Central memory CD8-positive, alpha-beta T cell (primary cell): ENCODE measurements around the gene XCR1.
"Not testable (repeated sequence)": the region's sequence is repeated elsewhere in the genome, so short reads cannot be mapped to it uniquely, and the experiment has no call there.

Source experiments
- ATAC-seq: fragments of 150-1000 bp; cut with Tn5 transposase; replicated peaks from 2 replicates; pipeline ENCODE4 v1.10.0; 2022; ENCODE audit warnings: mild to moderate bottlenecking, moderate FRiP score, moderate number of reproducible peaks; ENCODE audit not compliant: poor library complexity, severe bottlenecking; ENCODE audit errors: extremely low read depth
- DNase-seq, 2 donors: peaks; one replicate each; pipeline ENCODE4 v3.0.0; 2021; ENCODE audit warnings: low spot score in 2 of 2
- H3K27ac Mint-ChIP-seq: one replicate; pipeline ENCODE4 v1.8.0; 2022; ENCODE audit warnings: low read depth, mild to moderate bottlenecking, moderate library complexity, mixed read lengths
- H3K27me3 Mint-ChIP-seq: one replicate; pipeline ENCODE4 v1.8.0; 2022; ENCODE audit warnings: mixed read lengths
- H3K36me3 Mint-ChIP-seq: one replicate; pipeline ENCODE4 v1.8.0; 2022; ENCODE audit warnings: mild to moderate bottlenecking, moderate library complexity, mixed read lengths; ENCODE audit not compliant: insufficient read depth
- H3K4me1 Mint-ChIP-seq: one replicate; pipeline ENCODE4 v1.8.0; 2022; ENCODE audit warnings: mixed read lengths
- H3K4me3 Mint-ChIP-seq: one replicate; pipeline ENCODE4 v1.8.0; 2022; ENCODE audit warnings: mild to moderate bottlenecking, moderate library complexity, mixed read lengths
- H3K9me3 Mint-ChIP-seq: one replicate; pipeline ENCODE4 v1.8.0; 2022; ENCODE audit warnings: mixed read lengths

The XCR1 gene

DNA sequence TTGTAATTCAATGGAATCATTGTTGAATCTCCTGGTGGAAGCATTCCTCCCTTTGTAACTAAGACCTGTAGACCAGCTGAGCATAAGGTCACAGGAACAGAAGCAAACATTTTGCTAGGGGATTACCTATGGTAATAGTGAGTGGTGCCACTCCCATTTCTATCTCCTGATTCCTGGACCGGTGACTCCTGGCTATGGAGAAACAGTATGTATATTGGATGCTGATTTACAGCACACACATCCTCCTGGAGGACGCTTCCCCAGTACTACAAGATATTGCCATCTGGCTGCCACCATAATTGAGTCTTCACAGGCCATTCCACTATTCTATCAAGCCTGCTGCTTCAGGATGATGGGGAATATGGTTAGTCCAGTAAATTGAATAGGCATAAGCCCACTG lies 33.3 kb upstream of the XCR1 start:
- H3K27me3 Mint-ChIP-seq = no peaks in the 10 kb centered on the region
- ATAC-seq (no peak), DNase-seq (no peak)
- peaks cover 21% of the 10 kb centered on the region for H3K4me1 Mint-ChIP-seq
- no peaks in the 10 kb centered on the region for H3K9me3 Mint-ChIP-seq
- H3K36me3 Mint-ChIP-seq = peaks cover 5% of the 10 kb centered on the region
- no peak overlapping the region for H3K4me3 Mint-ChIP-seq
- H3K27ac Mint-ChIP-seq = no peak overlapping the region

DNA sequence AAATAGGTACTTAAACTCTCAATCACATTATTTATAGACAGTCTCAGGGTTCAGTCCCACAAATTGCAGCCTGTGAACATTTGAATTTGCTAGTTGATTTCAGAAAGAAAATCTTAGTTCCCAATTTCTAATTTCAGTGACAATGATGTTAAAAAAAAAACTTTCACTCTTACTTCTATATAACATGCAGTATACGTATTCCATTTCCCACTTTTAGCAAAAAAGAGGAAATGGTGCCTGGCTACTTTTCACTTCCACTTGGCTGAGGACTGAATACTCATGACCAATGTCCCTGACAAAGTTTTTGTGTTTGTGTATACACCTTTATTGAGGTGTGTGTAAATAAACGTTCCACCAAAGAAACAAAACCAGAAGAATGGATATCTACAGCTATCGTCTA lies 32.1 kb upstream of the XCR1 start:
- Mint-ChIP-seq H3K4me3 (no peak overlapping the region), H3K36me3 (no peaks in the 10 kb centered on the region), H3K9me3 (no peaks in the 10 kb centered on the region), H3K27ac (no peak overlapping the region), H3K4me1 (peaks cover 20% of the 10 kb centered on the region), H3K27me3 (no peaks in the 10 kb centered on the region)
- no peak for DNase-seq
- ATAC-seq = no peak

DNA sequence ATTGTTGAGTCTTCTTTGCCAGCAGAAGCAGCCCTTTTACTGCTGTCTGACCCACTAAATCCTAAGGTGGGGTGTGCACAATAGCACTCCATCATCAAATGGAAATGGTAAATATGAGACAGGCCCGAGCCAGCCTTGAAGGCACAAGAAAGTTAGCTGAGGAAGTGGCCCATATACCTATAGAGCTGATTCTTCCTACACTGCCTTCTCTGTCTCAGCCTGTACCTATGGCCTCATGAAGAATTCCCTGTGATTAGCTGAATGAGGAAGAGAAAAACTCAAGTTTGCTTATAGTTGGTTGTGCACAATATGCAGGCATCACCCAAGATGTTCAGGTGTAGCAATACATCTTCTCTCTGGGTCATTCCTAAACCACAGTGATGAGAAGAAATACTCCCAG lies 31.7 kb upstream of the XCR1 start:
- Mint-ChIP-seq H3K36me3 (no peaks in the 10 kb centered on the region), H3K27me3 (no peaks in the 10 kb centered on the region), H3K4me1 (peaks cover 24% of the 10 kb centered on the region), H3K9me3 (no peaks in the 10 kb centered on the region), H3K27ac (no peak overlapping the region), H3K4me3 (no peak overlapping the region)
- ATAC-seq (no peak), DNase-seq (no peak)

DNA sequence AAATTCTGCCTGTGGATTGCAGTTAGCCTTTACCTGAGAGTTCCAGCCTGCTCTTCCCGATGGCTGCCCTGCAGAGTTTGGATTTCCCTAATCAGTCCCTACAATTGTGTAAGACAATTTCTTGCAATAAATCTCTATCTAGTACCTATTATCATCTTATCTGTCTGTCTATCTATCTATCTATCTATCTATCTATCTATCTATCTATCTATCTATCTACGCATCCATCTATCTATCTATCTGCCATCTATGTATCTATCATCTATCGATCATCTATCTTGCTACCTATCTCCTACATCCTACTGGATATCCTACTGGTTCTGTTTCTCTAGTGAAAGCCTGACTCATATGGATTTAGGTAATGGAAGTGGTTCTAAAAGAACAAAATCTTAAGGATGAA lies 30.4 kb upstream of the XCR1 start:
- no peak for ATAC-seq
- Mint-ChIP-seq H3K27ac (no peak overlapping the region), H3K4me1 (peaks cover 22% of the 10 kb centered on the region), H3K27me3 (no peaks in the 10 kb centered on the region), H3K4me3 (no peak overlapping the region), H3K9me3 (no peaks in the 10 kb centered on the region), H3K36me3 (no peaks in the 10 kb centered on the region)
- no peak for DNase-seq

GRCh38 chr3:46056686-46057085 lies 29.4 kb upstream of the XCR1 start:
- no peak for ATAC-seq
- peaks cover 17% of the 10 kb centered on the region for H3K4me1 Mint-ChIP-seq
- no peaks in the 10 kb centered on the region for H3K36me3 Mint-ChIP-seq
- H3K27me3 Mint-ChIP-seq = no peaks in the 10 kb centered on the region
- no peaks in the 10 kb centered on the region for H3K9me3 Mint-ChIP-seq
- H3K27ac Mint-ChIP-seq = no peak overlapping the region
- H3K4me3 Mint-ChIP-seq = no peak overlapping the region
- DNase-seq = no peak

- ATAC-seq, H3K9me3 Mint-ChIP-seq, H3K36me3 Mint-ChIP-seq, DNase-seq, H3K27me3 Mint-ChIP-seq, H3K27ac Mint-ChIP-seq, H3K4me3 Mint-ChIP-seq: not testable (repeated sequence)
- H3K4me1 Mint-ChIP-seq = peaks cover 11% of the 10 kb centered on the region
These were observed 26.7 kb upstream of the XCR1 start for GRCh38 chr3:46053761-46054515.

DNA sequence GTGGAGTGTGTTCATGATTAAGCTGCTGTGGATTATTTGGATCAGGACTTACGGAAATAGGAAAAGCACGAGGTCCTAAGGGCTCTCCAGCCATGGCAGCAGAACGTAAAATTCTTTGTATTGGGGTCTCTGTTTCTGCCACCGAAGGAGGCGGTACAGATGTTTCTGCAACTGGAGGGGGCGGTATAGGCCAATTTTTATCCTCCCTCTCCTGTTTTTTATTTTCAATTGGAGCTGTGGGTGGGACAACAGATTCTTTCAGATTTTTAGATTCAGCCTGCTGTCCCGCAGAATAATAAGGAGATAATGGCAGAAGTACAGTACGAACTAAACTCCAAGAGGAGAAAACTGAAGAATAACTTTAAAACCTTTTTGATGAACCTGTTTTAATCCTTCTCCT lies 26.0 kb upstream of the XCR1 start:
- H3K4me3 Mint-ChIP-seq, DNase-seq, H3K36me3 Mint-ChIP-seq, H3K27me3 Mint-ChIP-seq, H3K9me3 Mint-ChIP-seq, H3K27ac Mint-ChIP-seq, ATAC-seq: not testable (repeated sequence)
- H3K4me1 Mint-ChIP-seq = peaks cover 11% of the 10 kb centered on the region

DNA sequence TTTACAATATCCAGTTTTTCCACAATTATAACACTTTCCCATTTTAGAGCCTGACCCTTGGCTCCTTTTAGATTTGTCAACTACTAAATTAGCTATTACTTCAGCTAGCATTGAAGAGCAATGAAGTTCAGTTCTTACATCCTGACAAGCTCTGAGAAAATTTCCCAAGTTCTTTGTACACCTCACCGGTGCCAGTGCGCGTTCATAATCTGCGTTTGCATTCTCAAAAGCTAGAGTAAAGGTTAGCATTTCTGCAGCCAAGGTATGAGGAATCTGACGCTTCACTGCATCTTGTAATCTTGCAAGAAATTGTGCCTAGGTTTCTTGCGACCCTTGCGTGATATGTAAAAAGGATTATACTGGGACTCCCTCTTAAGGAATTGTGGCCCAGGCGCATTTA lies 25.2 kb upstream of the XCR1 start:
- Mint-ChIP-seq H3K36me3 (no peaks in the 10 kb centered on the region), H3K4me3 (no peak overlapping the region), H3K9me3 (no peaks in the 10 kb centered on the region), H3K27me3 (no peaks in the 10 kb centered on the region), H3K27ac (no peak overlapping the region), H3K4me1 (peaks cover 14% of the 10 kb centered on the region)
- DNase-seq (no peak), ATAC-seq (no peak)

DNA sequence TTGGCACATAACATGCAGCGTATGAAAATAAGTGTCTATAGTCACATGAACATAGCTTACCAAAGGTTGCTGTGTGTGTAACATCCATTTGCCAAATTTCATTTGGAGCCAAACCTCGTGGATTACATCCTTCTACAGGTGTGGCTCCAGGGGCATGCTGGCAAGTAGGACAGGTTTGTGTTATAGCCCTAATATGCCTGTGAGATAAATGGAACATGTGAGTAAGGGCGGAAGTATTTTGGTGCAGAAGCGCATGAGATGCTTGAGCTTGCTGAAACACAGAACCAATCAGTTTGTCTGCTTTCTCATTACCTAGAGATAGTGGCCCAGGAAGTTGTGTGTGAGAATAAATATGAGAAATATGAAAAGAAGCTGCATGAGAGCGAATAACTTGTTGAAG lies 21.8 kb upstream of the XCR1 start:
- H3K27ac Mint-ChIP-seq = no peak overlapping the region

DNA sequence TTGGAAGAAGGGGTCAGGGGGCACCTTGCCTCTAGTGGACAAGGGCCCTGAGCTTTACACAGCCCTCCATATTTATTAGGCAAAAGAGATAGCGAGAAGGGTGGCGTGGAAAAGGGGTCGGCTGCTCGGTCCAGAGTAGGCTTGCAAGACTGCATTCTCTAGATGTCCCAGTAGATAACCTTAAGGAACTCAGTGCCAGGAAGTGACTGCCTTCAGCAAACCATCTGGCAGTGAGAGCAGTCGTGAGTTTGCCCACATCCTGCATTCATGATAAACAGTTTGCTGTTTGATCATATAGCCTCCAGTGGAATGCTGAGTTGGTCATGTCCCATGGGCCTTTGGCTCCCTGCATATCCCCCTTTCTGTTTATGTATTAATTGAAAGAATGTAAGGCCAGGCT lies 18.9 kb upstream of the XCR1 start:
- H3K27ac Mint-ChIP-seq = peak overlapping the region; percentile 55
- not testable (repeated sequence) for H3K27me3 Mint-ChIP-seq, H3K9me3 Mint-ChIP-seq, H3K36me3 Mint-ChIP-seq
- H3K4me1 Mint-ChIP-seq = peaks cover 20% of the 10 kb centered on the region
- peak overlapping the region; percentile 52 for H3K4me3 Mint-ChIP-seq
- DNase-seq (peak in 1 of 2 donors; percentile 27), ATAC-seq (peak; percentile 75)

More for the DNA sequence above, 21.8 kb upstream of the XCR1 start:
- Mint-ChIP-seq H3K4me1 (peaks cover 22% of the 10 kb centered on the region), H3K27me3 (no peaks in the 10 kb centered on the region), H3K9me3 (peaks cover 5% of the 10 kb centered on the region), H3K36me3 (peaks cover 2% of the 10 kb centered on the region), H3K4me3 (no peak overlapping the region)
- DNase-seq (no peak), ATAC-seq (no peak)

GRCh38 chr3:46038916-46039315 lies 11.6 kb upstream of the XCR1 start:
- no peak for ATAC-seq
- no peaks in the 10 kb centered on the region for H3K9me3 Mint-ChIP-seq
- H3K27ac Mint-ChIP-seq = no peak overlapping the region
- DNase-seq = no peak
- no peaks in the 10 kb centered on the region for H3K4me1 Mint-ChIP-seq
- H3K36me3 Mint-ChIP-seq = no peaks in the 10 kb centered on the region
- H3K4me3 Mint-ChIP-seq = no peak overlapping the region
- H3K27me3 Mint-ChIP-seq = no peaks in the 10 kb centered on the region

DNA sequence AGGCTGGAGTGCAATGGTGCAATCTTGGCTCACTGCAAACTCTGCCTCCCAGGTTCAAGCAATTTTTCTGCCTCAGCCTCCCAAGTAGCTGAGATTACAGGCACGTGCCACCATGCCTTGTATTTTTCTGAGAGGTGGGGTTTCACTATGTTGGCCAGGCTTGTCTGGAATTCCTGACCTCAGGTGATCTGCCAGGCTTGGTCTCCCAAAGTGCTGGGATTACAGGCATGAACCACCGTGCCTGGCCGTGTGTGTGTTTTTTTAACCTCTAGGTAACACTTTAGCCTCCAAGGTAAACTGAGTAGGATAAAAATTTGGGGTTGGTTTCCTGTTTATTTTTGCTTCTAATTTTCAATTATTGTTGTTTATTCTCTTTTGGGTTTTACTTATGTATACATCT lies 10.8 kb upstream of the XCR1 start:
- not testable (repeated sequence) for H3K9me3 Mint-ChIP-seq, DNase-seq, H3K27ac Mint-ChIP-seq, H3K4me3 Mint-ChIP-seq, H3K4me1 Mint-ChIP-seq, ATAC-seq, H3K27me3 Mint-ChIP-seq, H3K36me3 Mint-ChIP-seq

DNA sequence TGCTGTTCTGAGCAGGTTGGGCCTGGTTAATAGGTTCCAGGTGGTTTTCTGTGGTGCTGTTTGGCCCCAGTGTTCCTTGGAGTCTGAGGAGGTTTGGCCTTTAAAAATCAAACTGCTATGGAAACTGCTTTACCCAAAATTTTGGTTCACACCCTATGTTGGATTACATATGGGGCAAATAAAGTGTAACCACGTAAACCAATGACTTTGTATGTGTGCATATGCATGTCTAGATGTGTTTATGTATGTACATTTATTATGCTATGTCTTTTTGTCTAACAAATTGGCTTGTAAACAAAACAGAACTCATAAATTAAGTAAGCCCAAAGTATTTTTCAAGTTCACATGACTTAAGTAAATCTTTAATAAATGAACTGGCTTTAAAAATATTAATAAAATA lies 8.9 kb upstream of the XCR1 start:
- H3K4me1 Mint-ChIP-seq = no peaks in the 10 kb centered on the region
- no peak overlapping the region for H3K4me3 Mint-ChIP-seq
- H3K9me3 Mint-ChIP-seq = no peaks in the 10 kb centered on the region
- ATAC-seq (no peak), DNase-seq (no peak)
- H3K27ac Mint-ChIP-seq = no peak overlapping the region
- no peaks in the 10 kb centered on the region for H3K36me3 Mint-ChIP-seq
- H3K27me3 Mint-ChIP-seq = no peaks in the 10 kb centered on the region
